Epithelial cell of esophagus (primary cell): ENCODE measurements around the gene CCDC3.

Source experiments
- DNase-seq: peaks from one replicate; pipeline ENCODE4 v3.0.0; 2010; ENCODE audit warnings: low read depth
- H3K4me3 ChIP-seq: 2 replicates; pipeline ENCODE4 v1.5.1; 2011; ENCODE audit warnings: mild to moderate bottlenecking, low read length, control low read depth
- TF ChIP-seq, protein P1 (sequence below): IDR thresholded peaks from 2 replicates; pipeline ENCODE4 v1.5.1; 2011; ENCODE audit warnings: low read depth, mild to moderate bottlenecking, low read length, control low read depth, inconsistent platforms; ENCODE audit not compliant: insufficient read depth; ENCODE audit errors: missing control alignments

The CCDC3 gene

DNA sequence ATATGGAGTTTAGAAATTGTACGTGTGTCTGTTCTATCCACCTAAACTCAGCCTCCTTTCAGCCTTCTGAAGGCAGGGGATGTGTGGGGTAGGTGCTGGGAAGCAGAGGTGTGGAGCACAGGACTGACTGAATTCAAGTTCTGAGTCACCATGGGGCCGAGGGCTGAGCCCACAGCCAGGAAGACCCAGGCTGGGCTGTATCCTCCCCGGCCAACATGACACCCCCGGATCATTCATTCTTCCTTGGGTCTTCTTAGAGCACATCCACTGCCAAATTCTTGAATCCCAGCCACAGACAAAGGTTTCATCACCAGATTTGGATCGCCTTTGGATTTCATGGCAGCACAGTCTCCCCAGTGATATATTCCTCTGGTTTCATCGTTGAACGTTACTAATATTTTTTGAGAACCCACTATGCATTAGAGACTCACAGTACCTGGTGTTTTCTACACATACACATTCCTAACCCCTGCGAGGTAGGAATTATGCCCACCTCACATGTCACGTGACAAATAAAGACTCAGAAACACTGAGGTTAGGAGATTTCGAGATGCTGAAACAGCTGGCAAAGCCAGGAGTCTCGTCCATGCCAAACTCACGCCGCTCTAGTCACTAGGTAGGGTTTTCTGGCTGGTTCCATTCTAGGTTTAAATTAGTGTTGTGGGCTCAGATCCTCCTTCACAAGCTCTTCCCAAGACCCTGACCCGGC is 26.9 kb downstream of the CCDC3 start:
- no peak overlapping the region for H3K4me3 ChIP-seq
- TF ChIP-seq, protein P1, sequence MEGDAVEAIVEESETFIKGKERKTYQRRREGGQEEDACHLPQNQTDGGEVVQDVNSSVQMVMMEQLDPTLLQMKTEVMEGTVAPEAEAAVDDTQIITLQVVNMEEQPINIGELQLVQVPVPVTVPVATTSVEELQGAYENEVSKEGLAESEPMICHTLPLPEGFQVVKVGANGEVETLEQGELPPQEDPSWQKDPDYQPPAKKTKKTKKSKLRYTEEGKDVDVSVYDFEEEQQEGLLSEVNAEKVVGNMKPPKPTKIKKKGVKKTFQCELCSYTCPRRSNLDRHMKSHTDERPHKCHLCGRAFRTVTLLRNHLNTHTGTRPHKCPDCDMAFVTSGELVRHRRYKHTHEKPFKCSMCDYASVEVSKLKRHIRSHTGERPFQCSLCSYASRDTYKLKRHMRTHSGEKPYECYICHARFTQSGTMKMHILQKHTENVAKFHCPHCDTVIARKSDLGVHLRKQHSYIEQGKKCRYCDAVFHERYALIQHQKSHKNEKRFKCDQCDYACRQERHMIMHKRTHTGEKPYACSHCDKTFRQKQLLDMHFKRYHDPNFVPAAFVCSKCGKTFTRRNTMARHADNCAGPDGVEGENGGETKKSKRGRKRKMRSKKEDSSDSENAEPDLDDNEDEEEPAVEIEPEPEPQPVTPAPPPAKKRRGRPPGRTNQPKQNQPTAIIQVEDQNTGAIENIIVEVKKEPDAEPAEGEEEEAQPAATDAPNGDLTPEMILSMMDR, result no peak
- DNase-seq, result no peak

DNA sequence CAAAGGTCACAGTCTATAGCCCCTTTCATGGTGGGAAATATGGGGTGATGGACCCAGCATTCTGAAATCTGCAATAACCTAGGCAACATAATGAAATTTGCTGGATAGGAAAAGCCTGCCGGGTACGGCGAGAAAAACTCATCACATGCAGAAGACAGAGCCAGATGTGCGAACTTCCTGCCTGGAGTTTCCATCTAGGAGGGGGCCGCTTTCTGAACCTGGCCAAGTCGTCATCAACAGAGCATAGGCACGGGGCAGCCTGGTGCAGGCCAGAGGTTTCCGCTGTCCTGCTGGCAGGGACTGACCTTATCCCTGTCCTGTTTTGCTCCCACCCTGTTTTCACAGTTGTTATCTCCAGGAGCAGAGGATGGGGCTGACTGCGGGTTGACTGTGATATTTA is 27.4 kb downstream of the CCDC3 start:
- no peak for DNase-seq
- no peak overlapping the region for H3K4me3 ChIP-seq
- TF ChIP-seq, protein P1, result no peak

DNA sequence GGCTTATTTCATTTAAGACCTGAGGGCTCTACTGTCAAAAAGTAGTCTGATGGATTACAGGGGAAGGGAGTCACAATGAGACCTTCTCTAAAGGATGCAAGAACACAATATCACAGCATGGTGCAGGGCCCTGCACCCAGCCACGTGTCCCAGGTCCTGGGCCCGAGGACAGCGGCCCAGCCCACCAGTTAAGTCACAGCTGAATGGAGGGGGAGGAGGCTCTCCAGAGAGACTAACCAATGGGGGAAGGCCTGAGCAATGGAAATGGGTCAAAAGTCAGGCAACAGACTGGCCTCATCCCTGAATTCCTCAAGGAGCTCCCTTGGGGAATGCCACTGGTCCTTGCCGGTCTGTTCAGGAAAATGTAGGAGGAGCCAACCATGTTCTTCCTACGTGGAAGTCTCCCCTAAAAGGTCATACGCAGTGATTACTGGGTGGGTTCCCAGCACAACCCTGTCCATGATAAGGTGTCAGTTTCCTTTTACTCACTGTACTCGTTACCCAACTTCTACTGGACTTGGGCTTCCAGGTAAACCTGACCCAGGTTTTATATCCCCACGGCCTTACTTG is 28.3 kb downstream of the CCDC3 start:
- TF ChIP-seq, protein P1, result no peak
- no peak for DNase-seq
- H3K4me3 ChIP-seq, result no peak overlapping the region

DNA sequence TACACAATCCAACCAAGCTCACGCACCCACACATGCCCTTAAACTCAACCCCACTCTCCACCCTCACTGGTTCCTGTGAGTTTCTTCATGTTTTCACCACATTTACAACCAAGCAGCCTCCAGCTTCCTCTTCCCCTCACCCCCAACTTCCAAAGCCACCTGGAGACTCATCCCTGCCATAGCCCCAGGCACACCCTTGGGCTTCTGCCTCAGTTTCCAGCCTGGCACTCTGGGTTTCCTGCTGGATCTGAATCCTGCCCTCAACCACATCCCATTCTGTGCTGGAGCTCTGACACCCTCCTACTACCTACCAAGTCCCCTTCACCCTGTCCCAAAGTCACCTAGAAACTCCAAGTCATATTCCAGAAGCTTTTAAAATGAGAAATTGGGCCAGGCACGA is 29.4 kb downstream of the CCDC3 start:
- TF ChIP-seq, protein P1, result no peak
- no peak overlapping the region for H3K4me3 ChIP-seq
- DNase-seq, result no peak

DNA sequence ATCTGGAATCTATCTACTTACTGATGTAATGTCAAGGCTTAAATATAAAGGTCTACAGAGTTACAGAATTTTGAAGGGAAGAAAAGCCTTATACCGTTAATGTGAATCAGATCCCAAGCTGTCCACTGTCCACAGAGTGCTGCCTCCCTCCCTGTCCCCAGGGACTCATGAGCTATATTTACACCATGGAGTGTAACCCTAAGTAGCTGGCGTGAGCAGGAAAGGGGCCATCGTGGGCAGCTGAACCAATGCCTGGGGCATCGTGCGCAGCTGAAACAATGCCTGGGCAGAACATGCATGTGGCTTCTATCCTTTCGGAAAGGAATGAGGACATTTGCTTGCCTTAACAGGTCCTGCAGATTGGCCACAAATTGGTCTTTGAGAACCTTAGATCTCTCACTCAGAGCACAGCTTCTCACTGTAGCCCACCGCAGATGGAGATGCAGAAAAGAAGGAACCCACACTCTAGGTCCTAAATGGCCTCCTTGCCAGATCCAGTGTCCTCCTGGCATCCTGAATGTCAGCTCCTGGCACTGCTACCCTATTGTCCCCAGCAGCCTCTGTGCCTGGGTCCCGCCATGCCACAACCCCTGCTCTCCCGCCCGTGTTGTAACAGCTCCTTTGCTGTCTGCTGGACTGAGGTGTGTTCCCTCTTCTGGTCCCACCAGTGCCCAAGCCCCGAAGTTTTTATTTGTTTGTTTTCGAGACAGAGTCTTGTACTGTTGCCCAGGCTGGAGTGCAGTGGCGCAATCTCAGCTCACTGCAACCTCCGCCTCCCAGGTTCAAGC is 30.3 kb downstream of the CCDC3 start:
- TF ChIP-seq, protein P1, result no peak
- DNase-seq, result no peak
- no peak overlapping the region for H3K4me3 ChIP-seq

DNA sequence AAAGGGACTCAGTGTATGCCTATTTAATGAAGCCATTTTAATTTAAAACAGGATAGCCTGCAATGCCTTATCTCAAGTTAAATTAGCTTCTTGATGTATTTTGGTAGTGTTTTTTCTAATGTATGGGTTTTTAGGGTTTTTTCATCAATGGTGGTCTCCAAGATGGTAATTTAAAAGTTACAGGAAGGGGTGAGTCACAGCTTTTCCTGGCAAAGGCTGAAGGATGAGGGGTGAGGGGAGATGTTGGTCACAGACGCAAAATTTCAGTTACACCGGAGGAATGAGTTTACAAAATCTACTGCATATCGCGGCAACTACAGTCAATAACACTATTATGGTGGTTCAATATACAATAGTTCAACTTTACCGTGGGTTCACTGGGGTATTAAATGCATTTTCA is 31.6 kb downstream of the CCDC3 start:
- DNase-seq, result no peak

More for the DNA sequence above, 31.6 kb downstream of the CCDC3 start:
- TF ChIP-seq, protein P1, result no peak
- H3K4me3 ChIP-seq, result no peak overlapping the region
